Measurements from ENCODE around the gene CLMN. TPM values are rescaled to one million over a fixed set of nuclear protein-coding genes. Genes with fewer than 3 reads are reported as not detected.

The CLMN gene
- total and polyA plus RNA-seq, 2 of the 13 experiments (the other 11 are each of a cell fraction or from before 2014, with no cell fraction given) = 15.1 to 16.7 TPM

- TF ChIP-seq TEF (CRISPR knock-in tag; IDR thresholded peaks at IDR 0.05) (no peak), CTCF (CRISPR knock-in tag; IDR thresholded peaks at IDR 0.05) (peak; percentile 12; the same call in 1 of the 2 replicates), SRSF1 (optimal IDR thresholded peaks at IDR 0.05; ENCODE audit: low read depth, low read length) (no peak), RNF219 (CRISPR knock-in tag; IDR thresholded peaks at IDR 0.05) (no peak), PHF5A (CRISPR knock-in tag; IDR thresholded peaks at IDR 0.05; ENCODE audit: low read depth, unreplicated experiment) (no peak), RAD51 (IDR thresholded peaks at IDR 0.05; ENCODE audit: borderline replicate concordance) (no peak), ZNF891 (CRISPR knock-in tag; IDR thresholded peaks at IDR 0.05) (no peak), RFXANK (CRISPR knock-in tag; IDR thresholded peaks at IDR 0.05) (no peak), BHLHE40 (IDR thresholded peaks at IDR 0.05; ENCODE audit: low read length) (no peak), SP1 (IDR thresholded peaks at IDR 0.05) (no peak), SP1 (CRISPR knock-in tag; IDR thresholded peaks at IDR 0.05) (no peak), HCFC1 (IDR thresholded peaks at IDR 0.05; ENCODE audit: low read depth, low read length) (no peak), SOX13 (IDR thresholded peaks at IDR 0.05) (no peak), SOX13 (CRISPR knock-in tag; conservative IDR thresholded peaks at IDR 0.05 in 1 of 2, IDR thresholded peaks at IDR 0.05 in 1 of 2) (0 out of 4 replicates have a peak, but pooled peaks of 1 of the 2 experiments have one; percentile 26), SMC3 (IDR thresholded peaks at IDR 0.05; ENCODE audit: low read length) (no peak), RELA (CRISPR knock-in tag; IDR thresholded peaks at IDR 0.05) (no peak), HINFP (CRISPR knock-in tag; IDR thresholded peaks at IDR 0.05; ENCODE audit: low read depth) (no peak), EP300 (IDR thresholded peaks at IDR 0.05; ENCODE audit: low read depth in 2 of 2, low read length in 2 of 2) (no peak), EP300 (CRISPR knock-in tag; IDR thresholded peaks at IDR 0.05; ENCODE audit: borderline replicate concordance) (no peak), ZNF713 (CRISPR knock-in tag; IDR thresholded peaks at IDR 0.05) (no peak), ZNF562 (CRISPR knock-in tag; IDR thresholded peaks at IDR 0.05; ENCODE audit: borderline replicate concordance) (no peak), ZNF317 (CRISPR knock-in tag; IDR thresholded peaks at IDR 0.05) (peak; percentile 97), ZBTB33 (CRISPR knock-in tag; IDR thresholded peaks at IDR 0.05) (no peak), NFATC3 (CRISPR knock-in tag; IDR thresholded peaks at IDR 0.05) (no peak)
These were observed 96.8 kb downstream of the CLMN start (continued) for GRCh38 chr14:95222870-95223398.

Data from HepG2 (cell line).